Spleen (tissue), 11 donors: ENCODE measurements around the gene CCDC170. TPM values are rescaled to one million over a fixed set of nuclear protein-coding genes. Genes with fewer than 3 reads are reported as not detected.

ENCODE experiments used
- DNase-seq: peaks from one replicate; pipeline ENCODE4 v3.0.0-alpha.2; 2020
- H3K27ac ChIP-seq, 8 donors: fragments of 200-600 bp; sonication (generic) in 7 of 8; 1 replicate in 4 of 8; 2 replicates in 4 of 8; pipeline versions ENCODE4 v1.5.0 to v1.8.0; 2016 to 2021; ENCODE audit warnings: inconsistent platforms in 4 of 8, mild to moderate bottlenecking in 4 of 8, moderate library complexity in 1 of 8
- H3K27me3 ChIP-seq, 7 donors: fragments of 200-600 bp; sonication (generic) in 6 of 7; replicated peaks in 1 of 7; 1 replicate in 4 of 7; 2 replicates in 3 of 7; pipeline versions ENCODE4 v1.5.0 to v1.8.0; 2016 to 2021; ENCODE audit warnings: inconsistent platforms in 3 of 7, mild to moderate bottlenecking in 1 of 7
- H3K36me3 ChIP-seq, 6 donors: fragments of 200-600 bp; sonication (generic) in 5 of 6; 1 replicate in 4 of 6; 2 replicates in 2 of 6; pipeline versions ENCODE4 v1.5.0 to v1.8.0; 2016 to 2021; ENCODE audit warnings: inconsistent platforms in 2 of 6
- H3K4me1 ChIP-seq, 6 donors: fragments of 200-600 bp; sonication (generic) in 5 of 6; 1 replicate in 3 of 6; 2 replicates in 3 of 6; pipeline versions ENCODE4 v1.5.0 to v1.8.0; 2016 to 2021; ENCODE audit warnings: inconsistent platforms in 3 of 6
- H3K4me3 ChIP-seq, 8 donors: fragments of 200-600 bp; sonication (generic) in 7 of 8; 1 replicate in 4 of 8; 2 replicates in 4 of 8; pipeline versions ENCODE4 v1.5.0 to v1.8.0; 2016 to 2021; ENCODE audit warnings: inconsistent platforms in 4 of 8, mild to moderate bottlenecking in 4 of 8, moderate library complexity in 2 of 8
- H3K9me3 ChIP-seq, 8 donors: fragments of 200-600 bp; sonication (generic) in 7 of 8; 1 replicate in 4 of 8; 2 replicates in 4 of 8; pipeline versions ENCODE4 v1.5.0 to v1.8.0; 2016 to 2021; ENCODE audit warnings: inconsistent platforms in 4 of 8
- CTCF ChIP-seq, 11 experiments: fragments of 200-600 bp in 7 of 11; fragments of 450-650 bp in 4 of 11; sonication (generic) in 4 of 11; IDR thresholded peaks in 8 of 11; conservative IDR thresholded peaks in 3 of 11; 1 replicate in 7 of 11; 2 replicates in 4 of 11; pipeline versions ENCODE4 v1.4.0 to v1.8.0; 2016 to 2021; ENCODE audit warnings: antibody characterized with exemption in 11 of 11, inconsistent platforms in 4 of 11, mild to moderate bottlenecking in 1 of 11
- POLR2A ChIP-seq, 3 donors: fragments of 450-650 bp; IDR thresholded peaks; one replicate each; pipeline ENCODE4 v1.5.1; 2017; ENCODE audit warnings: antibody characterized with exemption in 3 of 3, mild to moderate bottlenecking in 1 of 3
- POLR2AphosphoS5 ChIP-seq, 3 donors: sonication (generic); formaldehyde crosslinking; IDR thresholded peaks; one replicate each; pipeline ENCODE4 v1.5.1; 2017; ENCODE audit warnings: antibody characterized with exemption in 3 of 3
- WGBS, 5 donors: extraction: QIAGEN DNeasy Blood & Tissue Kit in 3 of 5; methylation state at CpG; one replicate each; pipeline versions ENCODE4 v1.1.5 to v1.1.7; 2013 to 2018; 5-methylcytosine and 5-hydroxymethylcytosine counted together
- intact Hi-C: fragments of 100-400 bp; cut with DNase I; formaldehyde crosslinking; loops from one replicate; pipeline ENCODE4 v1.15.0; 2023; ENCODE audit warnings: low total_unique reads
- polyA plus RNA-seq, 3 donors: library from polyadenylated mRNA; stranded (reverse); fragments of 200-250 nt; gene quantifications; one replicate each; pipeline ENCODE4 v1.2.1, GENCODE V29; 2013
- total RNA-seq, 7 donors: library from RNA; depleted of rRNA in 3 of 7; stranded (reverse); fragments of >200 nt in 3 of 7; fragmentation: NEBNext Ultra II Directional in 4 of 7; extraction: Animal tissue kit (Norgen Biotek cat#: 25700) in 4 of 7; gene quantifications; one replicate each; pipeline versions ENCODE4 v1.1.0 to v1.2.1, GENCODE V29; 2016 to 2021
- donor health status: healthy with polysubstance abuse.
- donor health status: DM: no; HTN: no; CAD: no; lungs with moderate emphysema.
- donor health status: DM: no; HTN: no; CAD: no.
- donor health status: Bipolar disorder and iron deficiency.
- donor health status: healthy.
- donor health status: DM: no; HTN: no; CAD: no.
- donor health status: DM: yes; HTN: yes; CAD: no.

Gene CCDC170
- total and polyA plus RNA-seq, 10 donors = 0.49 to 4.3 (median 2.2) TPM

GRCh38 chr6:151478670-151479069 lies 15.1 kb upstream of the CCDC170 start:
- peaks cover 8 to 42% (median 23%) of the 10 kb centered on the region in 6 donors for H3K4me1 ChIP-seq
- H3K4me3 ChIP-seq = no peak overlapping the region
- DNase-seq = no peak
- TF ChIP-seq POLR2A (IDR thresholded peaks at IDR 0.05) (no peak), CTCF (IDR thresholded peaks at IDR 0.05 in 8 of 11, conservative IDR thresholded peaks at IDR 0.05 in 3 of 11) (no peak), POLR2AphosphoS5 (IDR thresholded peaks at IDR 0.05) (no peak)
- intact Hi-C loops = no loop called here
- H3K27ac ChIP-seq = no peak overlapping the region
- no peaks in the 10 kb centered on the region for H3K36me3 ChIP-seq
- 79 to 96% (median 93%) methylated on average over 6 of the region's 6 CpGs for WGBS, 5 donors
- no peaks in the 10 kb centered on the region for H3K9me3 ChIP-seq
- H3K27me3 ChIP-seq = no peaks in the 10 kb centered on the region

GRCh38 chr6:151481786-151482185 lies 12.0 kb upstream of the CCDC170 start:
- no peak for TF ChIP-seq POLR2AphosphoS5 (IDR thresholded peaks at IDR 0.05)
- no peak for TF ChIP-seq CTCF (IDR thresholded peaks at IDR 0.05 in 8 of 11, conservative IDR thresholded peaks at IDR 0.05 in 3 of 11)
- no peak for TF ChIP-seq POLR2A (IDR thresholded peaks at IDR 0.05)
- no peak for DNase-seq
- peaks cover 8 to 38% (median 16%) of the 10 kb centered on the region in 6 donors for H3K4me1 ChIP-seq
- no peaks in the 10 kb centered on the region for H3K27me3 ChIP-seq
- H3K27ac ChIP-seq = peak overlapping the region in 7 of 8 donors; percentile 75 to 85 (median 77)
- H3K9me3 ChIP-seq = no peaks in the 10 kb centered on the region
- peak overlapping the region in 1 of 8 donors; percentile 3 for H3K4me3 ChIP-seq
- intact Hi-C loops = no loop called here
- no peaks in the 10 kb centered on the region for H3K36me3 ChIP-seq

DNA sequence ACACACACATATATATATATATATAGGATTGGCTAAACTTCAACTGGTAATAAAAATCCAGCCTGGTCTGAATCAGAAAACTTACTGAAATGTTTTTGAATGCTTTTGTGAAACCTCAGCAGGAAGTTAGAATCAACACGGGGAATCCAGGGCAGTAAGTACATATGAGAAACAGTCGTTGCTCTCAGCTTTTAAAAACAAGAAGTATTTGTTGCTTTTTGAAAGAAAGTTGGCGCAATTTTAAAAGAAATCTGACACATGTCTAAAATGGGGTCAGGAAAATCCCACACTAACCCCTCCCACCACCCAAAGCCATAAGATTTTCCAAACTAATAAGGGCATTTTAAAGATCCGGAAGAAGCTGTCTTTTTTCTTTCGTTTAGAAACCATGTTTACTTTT lies 11.5 kb upstream of the CCDC170 start:
- Histone ChIP-seq H3K9me3 (no peaks in the 10 kb centered on the region), H3K4me1 (peaks cover 8 to 38% (median 16%) of the 10 kb centered on the region in 6 donors), H3K27ac (peak overlapping the region; percentile 48 to 85 (median 77)), H3K36me3 (no peaks in the 10 kb centered on the region), H3K4me3 (peak overlapping the region in 1 of 8 donors; percentile 40), H3K27me3 (no peaks in the 10 kb centered on the region)
- no peak for DNase-seq
- 21 to 31% (median 27%) methylated on average over 5 of the region's 5 CpGs for WGBS, 5 donors
- intact Hi-C loops = no loop called here
- TF ChIP-seq CTCF (IDR thresholded peaks at IDR 0.05 in 8 of 11, conservative IDR thresholded peaks at IDR 0.05 in 3 of 11) = no peak
- no peak for TF ChIP-seq POLR2A (IDR thresholded peaks at IDR 0.05)
- TF ChIP-seq POLR2AphosphoS5 (IDR thresholded peaks at IDR 0.05) = no peak

- Histone ChIP-seq H3K4me1 (peaks cover 8 to 38% (median 16%) of the 10 kb centered on the region in 6 donors), H3K36me3 (no peaks in the 10 kb centered on the region), H3K4me3 (no peak overlapping the region), H3K9me3 (no peaks in the 10 kb centered on the region), H3K27me3 (no peaks in the 10 kb centered on the region), H3K27ac (no peak overlapping the region)
- intact Hi-C loops = no loop called here
- DNase-seq = no peak
- TF ChIP-seq POLR2AphosphoS5 (IDR thresholded peaks at IDR 0.05) = no peak
- no peak for TF ChIP-seq POLR2A (IDR thresholded peaks at IDR 0.05)
- no peak for TF ChIP-seq CTCF (IDR thresholded peaks at IDR 0.05 in 8 of 11, conservative IDR thresholded peaks at IDR 0.05 in 3 of 11)
Measured at GRCh38 chr6:151483994-151484393, 9.8 kb upstream of the CCDC170 start.
